RPMI7951 (cell line): ENCODE measurements around the gene HINFP. TPM values are rescaled to one million over a fixed set of nuclear protein-coding genes. Genes with fewer than 3 reads are reported as not detected.
A peak's percentile ranks its signal among the peaks of the same experiment; 100 is the strongest.
"Not testable (repeated sequence)": the region's sequence is repeated elsewhere in the genome, so short reads cannot be mapped to it uniquely, and the experiment has no call there.

Experiments
- DNase-seq: peaks from one replicate; pipeline ENCODE4 v3.0.0-alpha.2; 2012; ENCODE audit warnings: low read depth
- total RNA-seq: library from RNA; depleted of rRNA; stranded (reverse); fragments of >200 nt; shearing (Covaris generic); gene quantifications from 2 replicates; pipeline ENCODE4 v1.2.3, GENCODE V29; 2014

Gene HINFP
- total RNA-seq, 1 experiment from 2014 or later = 16.5 TPM

- DNase-seq = no peak
These were observed 4.2 kb upstream of the HINFP start for GRCh38 chr11:119117004-119117706.

GRCh38 chr11:119118227-119118626 is 3.2 kb upstream of the HINFP start:
- DNase-seq = no peak

GRCh38 chr11:119118946-119119345 is 2.4 kb upstream of the HINFP start:
- DNase-seq = no peak

- DNase-seq = peak; percentile 79
These were observed 757 bp upstream of the HINFP start for GRCh38 chr11:119120639-119121007.

GRCh38 chr11:119121811-119122124 is 388 bp downstream of the HINFP start:
- no peak for DNase-seq

GRCh38 chr11:119125821-119126220 is 4.4 kb downstream of the HINFP start:
- DNase-seq = no peak

- no peak for DNase-seq
These were observed 5.4 kb downstream of the HINFP start for GRCh38 chr11:119126675-119127268.

GRCh38 chr11:119130662-119131061 is 9.3 kb downstream of the HINFP start:
- peak; percentile 21 for DNase-seq

GRCh38 chr11:119134389-119134978 is 13.1 kb downstream of the HINFP start:
- DNase-seq = no peak

- DNase-seq = not testable (repeated sequence)
These were observed 17.9 kb downstream of the HINFP start for GRCh38 chr11:119139276-119139675.

- DNase-seq = peak; percentile 81
These were observed 23.6 kb downstream of the HINFP start for GRCh38 chr11:119144825-119145486.

- DNase-seq = no peak
These were observed 24.2 kb downstream of the HINFP start for GRCh38 chr11:119145551-119145950.

GRCh38 chr11:119147604-119148333 is 26.4 kb downstream of the HINFP start:
- DNase-seq = no peak

GRCh38 chr11:119148720-119149017 is 27.3 kb downstream of the HINFP start:
- no peak for DNase-seq

GRCh38 chr11:119149018-119149785 is 27.8 kb downstream of the HINFP start, which contains the start of gene ABCG4:
Gene ABCG4 (plus strand): TSS chr11:119149052. CDS start chr11:119149966, 914 bp downstream.
- peak; percentile 28 for DNase-seq

GRCh38 chr11:119149786-119150275 is 28.5 kb downstream of the HINFP start:
- no peak for DNase-seq

GRCh38 chr11:119152043-119152442 is 30.7 kb downstream of the HINFP start:
- DNase-seq = no peak

GRCh38 chr11:119152604-119153003 is 31.2 kb downstream of the HINFP start:
- no peak for DNase-seq

GRCh38 chr11:119153049-119153818 is 31.9 kb downstream of the HINFP start:
- DNase-seq = no peak

- DNase-seq = no peak
These were observed 32.8 kb downstream of the HINFP start for GRCh38 chr11:119154178-119154577.
